GM12878 (cell line): ENCODE measurements around the gene TAGLN3. TPM values are rescaled to one million over a fixed set of nuclear protein-coding genes. Genes with fewer than 3 reads are reported as not detected.

Experiments
- CBX3 ChIP-seq: fragments of 200-600 bp; sonication (generic); IDR thresholded peaks from 2 replicates; pipeline ENCODE4 v1.6.1; 2016; ENCODE audit warnings: low read depth, borderline replicate concordance
- CHD4 ChIP-seq: fragments of 200-600 bp; sonication (generic); IDR thresholded peaks from 2 replicates; pipeline ENCODE4 v1.6.1; 2016; ENCODE audit warnings: mild to moderate bottlenecking
- CREM ChIP-seq: IDR thresholded peaks from 2 replicates; pipeline ENCODE4 v1.6.1; 2014; ENCODE audit warnings: antibody characterized with exemption, low read depth
- E4F1 ChIP-seq: fragments of 450-650 bp; IDR thresholded peaks from 2 replicates; pipeline ENCODE4 v1.6.1; 2018; ENCODE audit warnings: borderline replicate concordance, mild to moderate bottlenecking; ENCODE audit not compliant: partially characterized antibody
- EED ChIP-seq: sonication (generic); IDR thresholded peaks from 2 replicates; pipeline ENCODE4 v1.6.1; 2016; ENCODE audit warnings: antibody characterized with exemption, low read depth
- EP300 ChIP-seq, 2 experiments: fragments of 150-350 bp in 1 of 2; IDR thresholded peaks; 2 replicates each; pipeline ENCODE4 v1.6.1; 2011 to 2012; ENCODE audit warnings: low read depth in 2 of 2, low read length in 2 of 2, borderline replicate concordance in 1 of 2, improper control_type of control experiment in 1 of 2, inconsistent platforms in 1 of 2; ENCODE audit not compliant: control insufficient read depth in 1 of 2
- ESRRA ChIP-seq: IDR thresholded peaks from 2 replicates; pipeline ENCODE4 v1.6.1; 2012; ENCODE audit warnings: mild to moderate bottlenecking, low read length, improper control_type of control experiment
- MXI1 ChIP-seq: fragments of 150-350 bp; IDR thresholded peaks from 2 replicates; pipeline ENCODE4 v1.6.1; 2011; ENCODE audit warnings: low read depth, mild to moderate bottlenecking, inconsistent platforms, low read length, improper control_type of control experiment
- NR2F1 ChIP-seq: fragments of 450-650 bp; conservative IDR thresholded peaks from 2 replicates; pipeline ENCODE4 v1.6.1; 2017; ENCODE audit warnings: mild to moderate bottlenecking
- NRF1 ChIP-seq: conservative IDR thresholded peaks from 2 replicates; pipeline ENCODE4 v1.6.1; 2011; ENCODE audit warnings: mild to moderate bottlenecking, low read depth, low read length, improper control_type of control experiment
- PAX5 ChIP-seq: IDR thresholded peaks from 2 replicates; pipeline ENCODE4 v1.6.1; 2011; ENCODE audit warnings: low read depth, low read length, borderline replicate concordance
- POLR2AphosphoS5 ChIP-seq: IDR thresholded peaks from 2 replicates; pipeline ENCODE4 v1.6.1; 2011; ENCODE audit warnings: mild to moderate bottlenecking, low read length, inconsistent platforms
- RB1 ChIP-seq: fragments of 450-650 bp; formaldehyde crosslinking; IDR thresholded peaks from 2 replicates; pipeline ENCODE4 v1.6.1; 2017; ENCODE audit warnings: mild to moderate bottlenecking, borderline replicate concordance
- RUNX3 ChIP-seq: IDR thresholded peaks from 2 replicates; pipeline ENCODE4 v1.6.1; 2012; ENCODE audit warnings: low read length, inconsistent platforms
- SIN3A ChIP-seq: IDR thresholded peaks from 2 replicates; pipeline ENCODE4 v1.6.1; 2012; ENCODE audit warnings: low read depth, low read length, improper control_type of control experiment
- SIX5 ChIP-seq: IDR thresholded peaks from 2 replicates; pipeline ENCODE4 v1.6.1; 2011; ENCODE audit warnings: mild to moderate bottlenecking, low read depth, low read length, moderate library complexity; ENCODE audit not compliant: severe bottlenecking
- SMAD5 ChIP-seq: IDR thresholded peaks from 2 replicates; pipeline ENCODE4 v1.6.1; 2016; ENCODE audit warnings: antibody characterized with exemption, low read depth
- SP1 ChIP-seq: IDR thresholded peaks from one replicate; pipeline ENCODE4 v1.6.1; 2011; ENCODE audit warnings: low read depth, low read length
- SRF ChIP-seq, 2 experiments: IDR thresholded peaks; 2 replicates each; pipeline ENCODE4 v1.6.1; 2011; ENCODE audit warnings: low read depth in 2 of 2, low read length in 2 of 2, mild to moderate bottlenecking in 1 of 2, moderate library complexity in 1 of 2
- TAF1 ChIP-seq: IDR thresholded peaks from 2 replicates; pipeline ENCODE4 v1.6.1; 2011; ENCODE audit warnings: mild to moderate bottlenecking, low read depth, low read length, borderline replicate concordance
- TCF3 ChIP-seq: IDR thresholded peaks from 2 replicates; pipeline ENCODE4 v1.6.1; 2012; ENCODE audit warnings: low read depth, mild to moderate bottlenecking, low read length, borderline replicate concordance; ENCODE audit not compliant: insufficient read depth
- YY1 ChIP-seq: IDR thresholded peaks from 2 replicates; pipeline ENCODE4 v1.6.1; 2011; ENCODE audit warnings: low read depth, mild to moderate bottlenecking, low read length
- polyA plus RNA-seq, 11 experiments: library from polyadenylated mRNA; depleted of rRNA in 4 of 11; unstranded in 6 of 11; stranded (reverse) in 5 of 11; fragments of >200 nt; fragmentation: Nextera tagmentation in 4 of 11; fragmentation: Illumina TruSeq in 1 of 11; extraction: Ambion mirVana in 4 of 11; extraction: Trizol in 1 of 11; gene quantifications; 1 replicate in 1 of 11; 2 replicates in 10 of 11; pipeline versions ENCODE4 v1.2.1 to v1.2.3, GENCODE V29; 2011 to 2016; ENCODE audit warnings: inconsistent platforms in 2 of 11, missing spikeins in 2 of 11, low read depth in 1 of 11
- total RNA-seq, 4 experiments: library from RNA; depleted of rRNA in 3 of 4; stranded (reverse); fragments of >200 nt in 3 of 4; fragmentation: Illumina TruSeq in 1 of 4; extraction: Trizol in 1 of 4; gene quantifications; 2 replicates each; pipeline versions ENCODE4 v1.2.1 to v1.2.3, GENCODE V29; 2013 to 2021
- TF ChIP-seq, protein P1 (sequence below): IDR thresholded peaks from 2 replicates; pipeline ENCODE4 v1.6.1; 2012; ENCODE audit warnings: low read depth, low read length, improper control_type of control experiment
- TF ChIP-seq, protein P2 (sequence below): fragments of 450-650 bp; IDR thresholded peaks from 2 replicates; pipeline ENCODE4 v1.6.1; 2016; ENCODE audit warnings: mild to moderate bottlenecking
- TF ChIP-seq, protein P3 (sequence below): IDR thresholded peaks from 2 replicates; pipeline ENCODE4 v1.6.1; 2011; ENCODE audit warnings: low read depth, low read length, improper control_type of control experiment, borderline replicate concordance

TAGLN3 gene
- total and polyA plus RNA-seq, 10 of the 15 experiments (the other 5 are each of a cell fraction or from before 2014, with no cell fraction given): 0.06 to 0.53 (median 0.12) TPM; not detected in 3

DNA sequence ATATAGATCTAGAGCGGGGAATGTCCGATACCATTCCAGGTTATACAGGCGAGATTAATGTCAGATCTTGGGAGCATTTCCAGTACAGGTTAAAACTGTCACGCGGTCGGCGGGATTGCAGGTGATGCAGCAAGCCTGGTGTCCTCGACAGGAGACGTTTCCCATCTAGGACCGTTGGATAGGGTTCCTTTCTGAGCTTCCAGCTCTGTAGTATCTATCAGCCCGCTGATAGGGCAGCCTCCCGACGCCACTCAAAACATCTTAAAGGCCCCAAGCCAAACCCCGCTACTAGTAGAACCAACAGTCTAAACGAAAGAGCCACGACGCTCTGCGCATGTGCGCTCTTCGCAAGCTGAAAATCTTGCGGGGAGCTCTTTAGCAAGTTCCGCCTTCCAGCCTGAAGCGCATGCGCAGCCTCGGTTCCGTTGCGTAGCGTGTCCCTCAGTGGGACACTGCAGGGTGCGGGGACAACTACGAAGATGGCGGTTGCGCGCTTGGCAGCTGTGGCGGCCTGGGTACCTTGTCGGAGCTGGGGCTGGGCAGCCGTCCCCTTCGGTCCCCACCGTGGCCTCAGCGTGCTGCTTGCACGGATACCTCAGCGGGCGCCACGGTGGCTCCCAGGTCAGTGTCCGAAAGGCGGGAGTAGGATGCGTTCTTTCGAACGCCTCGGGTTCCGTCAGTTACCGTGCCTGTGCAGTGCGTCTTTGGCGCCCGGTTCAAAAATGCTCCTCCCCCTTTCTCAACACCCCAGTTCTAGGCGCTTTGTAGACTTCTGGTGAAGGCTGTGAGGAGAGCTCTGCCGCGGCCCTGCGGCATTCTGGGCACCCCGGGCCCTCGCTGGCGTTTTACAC, 19.9 kb upstream of the TAGLN3 start, which contains the start of gene ABHD10 (continued):
- TF ChIP-seq SMAD5 (peak; percentile 27; the same call in 1 of the 2 replicates), POLR2AphosphoS5 (peak; percentile 91), YY1 (peak; percentile 93), SRF (IDR thresholded peaks at IDR 0.05; ENCODE audit: low read depth in 2 of 2, low read length in 2 of 2) (0 out of 4 replicates have a peak, but pooled peaks of 1 of the 2 experiments have one; percentile 1), SIN3A (peak; percentile 41; the same call in 1 of the 2 replicates), TCF3 (no peak), NRF1 (peak; percentile 98), PAX5 (0 out of 2 replicates have a peak, but pooled peaks have one; percentile 46), MXI1 (peak; percentile 42; the same call in 1 of the 2 replicates), RB1 (peak; percentile 56; the same call in 1 of the 2 replicates), SP1 (no peak), ESRRA (no peak), CHD4 (no peak), EED (peak; percentile 44; the same call in 1 of the 2 replicates), NR2F1 (no peak), RUNX3 (0 out of 2 replicates have a peak, but pooled peaks have one; percentile 20), CREM (peak; percentile 24; the same call in 1 of the 2 replicates), CBX3 (no peak), SIX5 (peak; percentile 10), E4F1 (no peak), TAF1 (peak; percentile 79; the same call in 1 of the 2 replicates), EP300 (IDR thresholded peaks at IDR 0.05; ENCODE audit: borderline replicate concordance in 1 of 2, control insufficient read depth in 1 of 2, low read depth in 2 of 2, low read length in 2 of 2) (no peak)
- TF ChIP-seq, protein P1, sequence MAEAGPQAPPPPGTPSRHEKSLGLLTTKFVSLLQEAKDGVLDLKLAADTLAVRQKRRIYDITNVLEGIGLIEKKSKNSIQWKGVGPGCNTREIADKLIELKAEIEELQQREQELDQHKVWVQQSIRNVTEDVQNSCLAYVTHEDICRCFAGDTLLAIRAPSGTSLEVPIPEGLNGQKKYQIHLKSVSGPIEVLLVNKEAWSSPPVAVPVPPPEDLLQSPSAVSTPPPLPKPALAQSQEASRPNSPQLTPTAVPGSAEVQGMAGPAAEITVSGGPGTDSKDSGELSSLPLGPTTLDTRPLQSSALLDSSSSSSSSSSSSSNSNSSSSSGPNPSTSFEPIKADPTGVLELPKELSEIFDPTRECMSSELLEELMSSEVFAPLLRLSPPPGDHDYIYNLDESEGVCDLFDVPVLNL: 0 out of 2 replicates have a peak, but pooled peaks have one; percentile 48
- TF ChIP-seq, protein P2, sequence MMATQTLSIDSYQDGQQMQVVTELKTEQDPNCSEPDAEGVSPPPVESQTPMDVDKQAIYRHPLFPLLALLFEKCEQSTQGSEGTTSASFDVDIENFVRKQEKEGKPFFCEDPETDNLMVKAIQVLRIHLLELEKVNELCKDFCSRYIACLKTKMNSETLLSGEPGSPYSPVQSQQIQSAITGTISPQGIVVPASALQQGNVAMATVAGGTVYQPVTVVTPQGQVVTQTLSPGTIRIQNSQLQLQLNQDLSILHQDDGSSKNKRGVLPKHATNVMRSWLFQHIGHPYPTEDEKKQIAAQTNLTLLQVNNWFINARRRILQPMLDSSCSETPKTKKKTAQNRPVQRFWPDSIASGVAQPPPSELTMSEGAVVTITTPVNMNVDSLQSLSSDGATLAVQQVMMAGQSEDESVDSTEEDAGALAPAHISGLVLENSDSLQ: peak; percentile 93
- TF ChIP-seq, protein P3, sequence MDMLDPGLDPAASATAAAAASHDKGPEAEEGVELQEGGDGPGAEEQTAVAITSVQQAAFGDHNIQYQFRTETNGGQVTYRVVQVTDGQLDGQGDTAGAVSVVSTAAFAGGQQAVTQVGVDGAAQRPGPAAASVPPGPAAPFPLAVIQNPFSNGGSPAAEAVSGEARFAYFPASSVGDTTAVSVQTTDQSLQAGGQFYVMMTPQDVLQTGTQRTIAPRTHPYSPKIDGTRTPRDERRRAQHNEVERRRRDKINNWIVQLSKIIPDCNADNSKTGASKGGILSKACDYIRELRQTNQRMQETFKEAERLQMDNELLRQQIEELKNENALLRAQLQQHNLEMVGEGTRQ: no peak
